CD1c-positive myeloid dendritic cell (primary cell): ENCODE data around the gene GPC3.

Experiments
- DNase-seq: peaks from one replicate; pipeline ENCODE4 v3.0.0-alpha.2; 2016; ENCODE audit errors: extremely low spot score

GPC3 gene

DNA sequence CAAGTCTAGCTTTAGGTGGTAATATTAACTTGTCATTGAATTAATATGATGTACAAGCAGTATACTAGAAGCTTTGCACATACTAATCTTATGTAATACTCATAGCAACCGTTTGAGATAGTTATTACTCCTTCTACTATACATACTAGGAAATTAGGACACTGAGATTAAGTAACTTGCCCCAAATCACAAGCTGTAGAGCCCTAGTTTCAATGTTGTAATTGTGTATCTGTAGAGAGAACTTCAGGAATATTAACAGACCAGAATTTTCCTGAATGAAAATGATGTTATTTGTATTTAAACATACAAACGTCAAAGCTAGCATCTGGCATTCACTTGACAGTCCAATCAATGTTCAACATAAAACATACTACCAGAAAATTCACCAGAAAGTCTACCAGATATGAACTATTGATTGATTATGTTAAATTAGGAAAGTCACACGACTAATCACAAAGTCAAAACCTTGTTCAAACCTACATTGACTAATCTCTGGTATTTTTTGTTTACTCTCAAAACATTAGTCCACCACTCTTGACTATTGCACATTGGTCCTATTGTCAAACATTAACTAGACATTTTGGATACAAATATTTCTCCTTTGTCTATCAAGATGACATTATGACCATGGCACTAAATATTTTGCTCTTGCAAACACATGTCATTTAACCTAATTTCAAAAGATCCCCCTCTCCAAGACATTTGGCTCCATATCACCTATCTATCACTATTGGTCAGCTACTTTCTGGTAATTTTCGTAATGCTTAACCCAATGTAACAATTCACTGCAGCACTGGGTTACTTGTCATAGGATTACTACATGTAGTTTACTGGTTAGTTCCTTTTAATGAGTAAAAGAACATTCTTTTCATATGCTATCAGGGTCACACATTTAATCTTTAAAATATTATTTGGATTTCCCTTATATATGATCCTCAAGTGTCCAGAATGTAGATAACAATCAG is 100.7 kb downstream of the GPC3 start:
- DNase-seq, result no peak

DNA sequence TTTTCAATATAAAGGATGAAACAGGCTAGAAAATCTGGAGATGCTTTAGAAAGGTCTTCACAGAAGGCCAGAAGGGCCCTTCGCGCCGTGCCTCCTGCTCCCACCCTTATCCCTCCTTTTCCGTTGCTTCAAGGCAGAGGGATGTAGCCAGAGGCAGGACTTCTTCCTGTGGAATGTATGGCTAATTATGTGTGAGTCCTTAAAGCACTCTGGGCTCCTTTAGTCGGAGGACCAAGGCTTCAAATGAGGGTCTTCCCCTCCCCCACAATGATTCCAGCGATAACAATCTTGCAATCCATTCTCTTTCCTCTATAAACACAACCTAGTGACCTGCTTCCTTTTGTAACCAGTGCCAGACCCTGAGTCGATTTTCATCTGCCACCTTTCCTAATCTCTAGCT is 103.5 kb downstream of the GPC3 start:
- DNase-seq, result no peak

DNA sequence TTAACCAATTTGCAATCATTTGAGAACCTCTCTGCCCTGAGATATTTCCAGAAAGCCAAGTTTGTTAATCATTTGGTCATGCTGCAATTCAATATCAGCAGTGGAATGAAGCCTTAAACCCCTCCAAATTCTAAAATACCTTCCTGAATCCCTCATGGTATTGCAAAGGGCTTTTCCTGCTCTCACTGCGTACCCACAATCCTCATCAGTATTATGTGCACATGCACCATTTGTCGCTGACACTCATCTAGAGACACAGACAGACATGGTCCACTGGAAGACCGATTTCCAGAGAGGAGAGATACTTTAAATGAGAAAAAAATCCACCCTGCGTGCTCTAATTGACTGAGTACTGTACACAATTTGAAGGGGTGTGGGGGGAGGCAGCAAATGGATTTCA is 104.4 kb downstream of the GPC3 start:
- no peak for DNase-seq

DNA sequence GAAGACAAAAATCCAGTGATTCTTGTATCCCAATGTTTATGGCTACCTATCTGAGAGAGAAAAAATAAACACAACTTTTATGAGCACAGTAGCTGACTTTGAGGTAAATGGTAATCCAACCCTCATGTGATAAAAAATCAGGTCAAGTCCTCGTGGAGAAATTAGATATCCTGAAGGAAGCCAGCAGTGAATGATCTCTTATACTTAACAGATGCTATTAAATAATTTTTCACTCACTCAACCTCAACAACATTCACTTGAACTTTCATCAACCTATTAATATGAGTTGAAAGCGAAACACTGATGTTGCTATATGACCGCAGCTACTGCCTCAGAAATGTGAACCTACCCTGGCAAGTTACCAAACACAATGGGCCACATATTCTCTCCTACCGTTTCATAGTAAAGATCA is 105.4 kb downstream of the GPC3 start:
- DNase-seq, result no peak

DNA sequence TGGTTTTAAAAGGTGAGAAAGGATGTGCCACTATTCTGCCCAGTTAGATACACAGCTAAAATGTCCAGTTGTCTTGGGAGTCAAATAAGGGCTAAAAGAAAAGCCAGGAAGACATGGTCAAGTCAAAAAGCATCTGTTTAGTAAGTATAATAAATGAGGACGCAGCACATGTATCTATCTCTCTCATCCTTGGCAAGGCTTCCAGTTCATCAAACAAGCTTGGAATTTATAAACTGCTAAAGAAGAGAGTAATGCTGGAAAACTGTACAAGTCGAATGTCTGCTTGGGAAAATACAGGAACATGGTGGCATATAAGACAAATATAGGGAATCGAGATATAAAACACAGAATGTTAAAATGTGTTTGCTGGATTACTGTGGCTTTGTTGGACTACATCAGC is 106.7 kb downstream of the GPC3 start:
- no peak for DNase-seq

DNA sequence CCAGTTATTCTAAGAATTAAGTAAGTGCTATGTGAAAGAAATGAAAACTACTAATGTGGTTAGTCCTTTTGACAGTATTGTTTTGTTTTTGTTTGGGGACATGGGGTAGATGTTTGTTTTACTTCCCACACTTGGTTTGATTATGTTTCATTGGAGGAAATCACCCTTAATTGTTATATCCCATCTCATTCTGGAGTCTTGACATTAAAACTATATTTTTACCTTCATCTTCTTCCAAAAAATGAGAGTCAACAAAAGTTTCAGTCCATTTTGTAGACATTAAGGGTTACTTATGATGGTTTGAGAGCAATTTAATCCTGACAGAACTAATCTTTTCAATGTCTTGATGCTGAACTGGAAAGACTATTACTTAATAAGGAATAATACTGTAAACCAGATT is 108.7 kb downstream of the GPC3 start:
- DNase-seq, result no peak

DNA sequence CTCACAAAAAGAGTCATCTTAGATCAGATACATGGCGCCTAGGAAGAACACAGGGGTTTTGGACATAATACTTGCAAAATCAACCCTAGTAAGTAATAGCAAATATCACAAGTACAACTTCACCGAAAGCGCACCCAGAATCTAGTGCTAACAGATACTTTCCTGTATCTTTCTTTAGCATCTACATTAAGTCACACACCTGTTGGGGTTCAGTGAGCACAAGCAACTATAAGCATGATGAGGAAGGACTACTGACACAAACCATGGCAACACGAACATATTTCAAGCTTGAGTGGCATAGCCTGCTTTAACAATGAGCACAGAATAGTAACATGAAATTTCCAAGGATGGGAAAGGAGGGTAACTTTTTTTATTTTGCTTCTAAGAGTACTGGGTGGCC is 116.1 kb downstream of the GPC3 start:
- DNase-seq, result no peak

DNA sequence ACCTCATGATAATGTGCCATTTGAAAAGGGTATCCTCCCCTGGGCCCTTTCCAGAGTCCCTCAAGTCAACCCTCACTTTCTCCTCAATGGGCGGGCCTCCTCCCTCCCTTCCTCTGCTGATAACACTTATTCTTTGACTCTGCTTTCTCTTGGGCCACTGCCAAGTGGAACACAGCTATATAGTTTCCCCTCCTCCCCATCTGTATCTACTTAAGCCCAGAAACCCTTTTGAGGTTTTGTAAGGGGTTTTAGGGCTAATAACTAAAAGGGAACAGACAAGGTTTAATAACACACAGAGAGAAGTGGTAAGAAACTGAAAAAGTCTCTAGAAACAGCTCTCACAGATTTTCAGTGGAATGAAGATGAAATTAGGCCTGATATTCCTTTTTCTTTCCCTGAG is 116.7 kb downstream of the GPC3 start:
- no peak for DNase-seq

DNA sequence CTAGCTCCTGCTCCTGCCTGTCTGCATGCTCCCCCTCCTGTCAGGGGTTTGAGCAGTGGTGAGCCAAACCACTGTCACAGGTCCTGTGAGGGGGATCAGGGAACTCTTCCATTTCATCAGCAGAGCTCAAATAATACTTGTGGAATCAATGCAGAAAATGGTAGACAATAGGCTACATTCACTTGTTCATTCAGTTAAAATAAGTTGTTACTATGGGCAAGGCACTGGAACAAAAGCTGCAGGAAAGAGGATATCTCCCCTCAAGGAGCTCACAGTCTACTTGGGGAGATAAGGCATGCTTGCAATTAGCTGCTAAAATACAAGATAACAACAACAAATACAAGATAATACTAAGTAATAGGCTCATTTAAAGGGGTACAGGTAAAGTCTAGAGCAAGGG is 117.1 kb downstream of the GPC3 start:
- no peak for DNase-seq

DNA sequence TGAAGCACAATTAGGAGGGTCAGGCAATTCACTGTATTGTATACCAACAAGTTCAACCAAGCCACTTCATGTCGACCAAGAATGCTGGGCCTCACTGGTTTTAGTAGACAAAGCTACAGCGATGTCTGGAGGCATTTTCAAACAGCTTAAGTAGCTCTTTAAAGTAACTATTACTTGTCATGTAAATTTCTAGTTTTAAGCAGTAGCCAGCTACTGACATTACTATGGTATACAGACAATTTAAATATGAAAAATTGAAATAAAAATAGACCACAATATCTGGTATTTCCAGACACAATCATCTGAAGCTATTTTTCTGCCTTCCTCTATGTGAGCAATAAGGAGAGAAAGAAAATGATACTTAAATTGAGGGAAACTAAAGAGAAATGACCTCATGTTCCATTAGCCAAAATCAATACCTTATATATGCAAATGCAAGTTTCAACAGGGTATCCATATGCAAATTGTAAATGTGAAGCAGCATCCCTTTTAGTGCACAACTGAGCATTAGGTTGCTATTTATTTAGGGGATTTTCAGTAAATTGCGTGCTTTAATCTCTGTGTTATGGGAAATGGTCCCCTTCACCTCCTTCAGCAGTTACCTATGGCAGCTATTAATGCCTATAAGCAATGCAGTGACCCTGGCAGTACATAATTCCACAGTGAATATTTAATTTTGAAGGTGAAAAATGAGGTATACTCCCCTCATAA is 119.5 kb downstream of the GPC3 start:
- no peak for DNase-seq

DNA sequence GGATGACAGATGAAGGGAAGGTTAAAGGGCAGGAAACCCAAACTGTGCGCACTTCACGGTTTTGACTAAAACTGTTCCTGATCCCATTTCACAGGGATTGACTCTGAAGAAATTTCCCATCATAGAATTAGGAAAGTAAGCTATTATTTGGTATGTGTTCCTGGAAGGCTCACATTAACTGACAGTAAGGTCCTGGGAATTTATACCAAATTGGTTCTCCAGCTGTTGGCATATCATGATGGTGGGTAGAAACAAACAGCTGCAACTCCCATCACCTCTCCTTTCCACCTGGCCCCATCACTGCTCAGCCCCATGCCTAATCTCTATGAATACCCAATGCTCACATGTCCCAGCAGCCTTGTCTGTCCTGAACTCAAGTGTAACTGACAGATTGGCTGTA is 121.2 kb downstream of the GPC3 start:
- DNase-seq, result no peak

DNA sequence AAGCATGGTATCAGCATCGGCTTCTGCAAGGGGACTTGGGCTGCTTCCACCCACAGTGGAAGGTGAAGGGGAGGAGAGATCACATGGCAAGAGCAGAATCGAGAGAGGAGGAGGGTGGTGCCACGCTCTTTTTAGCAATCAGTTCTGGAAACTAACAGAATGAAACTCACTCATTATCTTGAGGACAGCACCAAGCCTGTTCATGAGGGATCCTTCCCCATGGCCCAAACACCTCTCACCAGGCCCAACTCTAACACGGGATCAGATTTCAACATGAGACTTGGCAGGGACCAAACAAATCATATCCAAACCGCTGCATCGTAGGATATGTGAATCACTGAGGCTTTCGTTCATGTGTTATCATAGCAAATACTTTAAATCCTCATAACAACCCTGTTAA is 125.5 kb downstream of the GPC3 start:
- no peak for DNase-seq

DNA sequence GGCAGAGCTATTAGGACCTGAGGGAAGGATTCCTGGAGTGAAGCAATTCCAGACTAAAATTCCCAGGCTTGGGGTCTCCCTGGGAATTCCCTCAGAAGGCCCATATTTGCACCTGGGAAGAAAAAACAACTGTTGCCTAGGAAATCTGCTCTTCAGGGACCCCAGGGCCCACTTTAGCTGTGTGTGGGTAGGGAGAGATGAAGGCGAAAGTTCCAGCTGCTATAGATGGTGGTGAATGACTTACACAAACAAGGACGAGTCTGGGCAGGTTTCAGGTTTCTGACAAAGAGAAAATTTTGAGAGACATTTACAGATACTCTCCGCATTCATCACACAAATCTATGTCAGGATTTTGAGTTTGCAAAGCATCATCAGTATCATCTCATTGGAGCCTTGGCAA is 126.1 kb downstream of the GPC3 start:
- DNase-seq, result no peak

DNA sequence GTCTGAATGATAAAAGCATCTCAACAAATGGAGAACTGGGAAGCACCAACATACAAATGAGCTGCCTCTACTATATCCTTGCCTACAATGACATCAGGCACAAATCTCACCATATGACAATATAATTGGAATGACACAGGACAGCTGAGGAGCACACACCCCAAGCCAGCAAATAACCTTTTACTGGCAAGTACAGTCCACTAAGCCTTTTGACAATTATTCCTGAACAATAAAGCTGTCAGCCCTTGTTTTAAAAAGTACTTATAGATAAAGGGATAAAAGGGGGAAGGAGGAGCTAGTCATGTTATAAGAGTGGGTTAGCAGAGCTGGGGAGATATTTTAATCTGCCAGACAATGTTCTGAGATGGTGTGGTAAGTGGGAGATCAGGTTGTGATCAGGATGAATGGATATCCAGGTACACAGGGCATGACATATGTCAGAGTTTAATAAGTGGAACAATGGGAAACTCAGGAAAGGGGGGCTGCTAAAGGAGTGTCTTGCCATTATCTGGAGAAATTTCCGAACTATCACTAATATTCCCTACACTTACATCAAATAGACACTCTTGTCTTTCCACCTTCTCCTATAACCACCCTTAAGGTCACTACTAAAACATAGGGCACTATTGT is 127.6 kb downstream of the GPC3 start:
- DNase-seq, result no peak

DNA sequence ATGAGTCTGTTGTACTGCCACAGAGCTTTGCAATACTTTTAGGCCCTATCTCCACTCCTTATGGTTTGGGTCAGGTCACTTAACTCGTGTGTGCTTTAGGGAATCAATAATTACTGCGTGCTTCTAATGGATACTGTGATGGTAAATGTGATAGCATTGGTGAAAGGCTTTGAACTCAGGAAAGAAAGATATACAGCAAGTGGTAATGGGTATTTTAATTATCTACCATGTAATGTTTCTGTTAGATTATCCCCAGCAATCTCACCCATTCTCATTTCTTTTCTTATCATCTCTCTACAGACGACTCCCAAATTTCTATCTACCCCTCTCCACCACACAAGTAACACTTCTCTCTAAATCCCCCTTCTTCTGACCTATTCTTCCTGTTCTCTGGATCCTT is 128.6 kb downstream of the GPC3 start:
- DNase-seq, result no peak

DNA sequence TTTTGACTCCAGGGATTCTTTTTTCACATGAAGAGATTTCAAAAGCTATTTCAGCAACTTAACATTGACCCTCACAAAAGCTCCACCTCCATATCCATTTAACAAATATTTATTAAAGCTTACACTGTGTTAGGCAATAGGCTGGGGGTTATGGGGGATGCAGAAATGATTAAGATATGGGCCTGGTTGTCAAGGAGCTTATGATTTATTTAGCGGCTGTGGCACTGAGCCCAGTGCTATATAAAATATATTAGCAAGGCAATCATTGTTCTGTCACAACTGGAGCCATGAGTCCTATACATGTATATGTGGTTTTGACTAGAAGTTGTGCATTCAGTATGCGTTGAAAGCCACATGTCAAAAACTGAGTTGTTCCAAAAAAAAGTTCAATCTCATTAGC is 131.1 kb downstream of the GPC3 start:
- DNase-seq, result no peak

DNA sequence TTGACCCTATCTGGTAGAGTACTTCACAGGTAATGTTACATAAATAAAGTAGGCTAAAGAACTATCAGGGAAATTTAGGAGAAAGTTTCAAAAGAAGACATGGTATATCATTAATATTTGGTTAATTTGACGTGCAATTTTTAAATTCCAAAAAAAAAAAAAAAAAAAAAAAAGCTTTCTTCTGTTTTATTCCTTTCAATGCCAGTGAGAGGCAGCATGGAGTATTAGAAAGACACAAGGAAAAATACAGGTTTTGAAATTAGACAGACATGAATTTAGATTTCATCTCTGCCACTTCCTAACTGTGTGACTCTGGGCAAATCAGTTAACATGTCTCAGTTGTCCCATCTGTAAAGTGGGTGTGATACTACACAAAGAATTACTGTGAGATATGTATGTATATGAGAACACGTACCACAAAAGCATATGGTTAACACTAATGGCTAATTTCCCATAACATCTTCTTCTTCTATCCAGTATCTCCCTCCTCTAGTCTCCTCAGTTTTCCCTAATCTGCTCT is 132.5 kb downstream of the GPC3 start:
- no peak for DNase-seq

DNA sequence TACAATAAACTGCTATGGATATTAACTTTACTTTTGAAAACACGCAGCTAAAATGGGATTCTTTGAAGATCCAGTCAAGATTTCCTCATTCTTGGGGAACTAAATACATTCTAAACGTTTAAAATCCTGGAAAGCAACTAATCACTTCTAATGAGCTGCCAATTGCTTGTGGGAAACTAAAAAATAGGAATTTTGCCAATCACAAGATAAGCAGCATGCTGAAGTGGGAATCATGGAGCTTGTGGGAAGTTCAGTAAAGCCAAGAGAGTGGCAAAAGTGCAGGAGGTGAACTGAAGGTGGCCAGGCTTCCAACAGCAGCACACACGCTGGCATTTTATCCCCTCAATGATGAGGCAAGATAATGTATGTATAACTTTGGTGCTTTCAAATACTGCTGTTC is 133.0 kb downstream of the GPC3 start:
- DNase-seq, result no peak

DNA sequence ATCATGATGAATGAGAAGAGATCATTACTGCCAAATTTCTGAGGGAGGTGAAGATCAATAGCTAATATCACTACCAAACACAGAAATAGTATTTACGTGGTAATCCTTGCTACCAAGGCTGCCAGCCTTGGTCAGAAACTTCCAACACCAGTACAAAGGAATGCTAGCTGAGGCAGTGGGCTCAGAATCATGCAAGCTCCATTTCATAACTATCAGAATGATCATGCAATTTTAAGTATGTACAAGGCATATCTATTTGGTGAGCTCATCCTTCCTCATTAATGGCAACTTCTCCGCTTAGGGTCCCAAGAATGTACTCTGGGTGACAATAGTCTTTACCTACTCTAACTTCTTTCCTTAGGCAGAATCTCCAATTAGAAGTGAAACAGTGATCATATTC is 135.0 kb downstream of the GPC3 start:
- no peak for DNase-seq

DNA sequence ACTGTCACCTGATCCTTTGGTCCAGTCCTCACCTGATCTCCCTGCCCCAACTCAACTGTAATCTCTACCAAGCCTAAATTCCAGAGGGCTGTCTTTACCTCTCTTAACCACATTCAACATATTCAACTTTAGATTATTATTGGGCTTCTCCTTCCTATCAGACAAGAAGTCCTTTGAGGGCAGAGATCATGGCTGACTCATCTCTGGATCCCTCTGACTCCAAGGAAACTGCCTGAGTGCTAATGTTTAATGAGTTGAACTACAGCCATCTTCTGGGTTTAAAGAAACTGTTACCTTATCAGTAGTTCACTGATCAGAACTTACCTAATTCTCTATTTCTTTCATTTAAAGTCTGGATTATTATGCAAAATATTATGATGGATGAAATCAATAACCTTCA is 135.7 kb downstream of the GPC3 start:
- no peak for DNase-seq

DNA sequence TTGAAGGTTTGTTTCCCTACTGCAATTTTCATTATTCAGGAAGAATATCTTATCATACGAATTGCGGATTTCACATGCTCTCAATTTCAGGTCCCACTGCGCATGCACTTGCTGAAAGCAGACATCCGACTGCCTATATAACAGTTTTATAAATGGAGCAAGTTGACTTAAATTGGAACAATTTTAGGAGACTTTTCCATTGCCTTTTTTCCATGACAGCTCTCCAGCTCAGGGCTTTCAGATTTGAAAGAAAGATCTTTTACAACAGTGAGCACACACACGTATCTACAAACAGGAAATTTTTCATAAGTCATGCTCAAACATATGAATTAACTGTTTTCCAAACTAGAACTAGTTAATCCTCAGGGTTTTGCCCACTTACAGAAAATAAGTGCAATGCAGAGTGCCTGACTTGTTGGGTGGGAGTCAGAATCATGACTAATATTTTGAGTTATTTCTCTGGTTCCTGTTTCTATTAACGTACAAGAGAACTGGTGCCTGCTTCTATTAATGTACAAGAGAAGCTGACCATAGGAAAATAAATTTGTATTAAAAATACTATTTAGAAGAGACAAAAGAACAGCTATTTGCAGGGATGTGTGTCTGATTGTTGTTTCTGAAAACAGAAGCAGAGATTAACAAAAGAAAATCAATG is 137.9 kb downstream of the GPC3 start:
- no peak for DNase-seq

DNA sequence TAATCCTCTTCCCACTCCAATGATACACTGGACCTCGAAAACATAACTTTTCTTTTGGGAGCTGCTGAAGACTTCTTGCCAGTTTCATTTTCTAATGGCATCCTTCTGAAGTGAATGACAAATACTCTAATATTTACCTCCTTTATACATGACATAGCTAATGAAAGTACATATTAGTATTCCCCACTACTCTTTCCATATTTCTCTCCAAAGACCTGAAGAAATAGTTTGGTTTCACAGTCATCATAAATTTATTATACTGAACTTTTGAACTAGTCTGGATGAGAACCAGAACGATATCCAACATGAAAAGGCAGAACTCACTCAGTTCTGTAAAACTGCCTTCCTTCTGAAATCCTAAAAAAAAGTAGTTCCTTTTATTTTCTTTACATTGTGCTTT is 139.1 kb downstream of the GPC3 start:
- DNase-seq, result no peak
